ENCODE data around the gene CAMTA1.
A peak's percentile ranks its signal among the peaks of the same experiment; 100 is the strongest.

Gene CAMTA1

DNA sequence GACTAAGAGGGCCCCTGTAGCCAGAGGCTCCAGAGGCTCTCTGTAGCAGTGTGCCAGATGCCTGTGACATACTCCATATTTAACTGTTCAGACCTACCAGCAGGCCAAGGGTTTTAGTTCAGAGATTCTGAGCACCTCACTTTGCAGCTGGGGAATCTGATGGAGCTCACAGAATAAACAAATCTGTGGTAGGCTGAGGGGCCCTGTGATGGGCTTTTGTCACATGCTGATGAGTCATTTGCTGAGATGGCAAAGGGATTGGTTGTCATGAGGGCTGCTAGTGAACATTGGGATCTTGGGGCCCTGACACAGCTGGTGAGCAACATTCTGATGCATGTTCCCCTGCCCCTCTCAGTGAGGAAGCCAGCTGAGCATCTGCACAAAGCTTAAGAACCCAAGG, 482.2 kb downstream of the CAMTA1 start (continued):
- TF ChIP-seq ZNF335 (tag by site-specific recombination; conservative IDR thresholded peaks at IDR 0.05) (peak; percentile 49), ZBTB20 (tag by site-specific recombination; IDR thresholded peaks at IDR 0.05) (peak; percentile 82), ZBTB48 (tag by site-specific recombination; IDR thresholded peaks at IDR 0.05) (peak; percentile 56; the same call in 1 of the 2 replicates), ZNF660 (tag by site-specific recombination; IDR thresholded peaks at IDR 0.05) (peak; percentile 77), ZNF24 (tag by site-specific recombination; IDR thresholded peaks at IDR 0.05) (0 out of 2 replicates have a peak, but pooled peaks have one; percentile 35), GFI1B (tag by site-specific recombination; IDR thresholded peaks at IDR 0.05) (peak; percentile 88), ZNF366 (tag by site-specific recombination; conservative IDR thresholded peaks at IDR 0.05) (0 out of 2 replicates have a peak, but pooled peaks have one; percentile 22), ZNF701 (tag by site-specific recombination; IDR thresholded peaks at IDR 0.05) (peak; percentile 74; the same call in 1 of the 2 replicates)

DNA sequence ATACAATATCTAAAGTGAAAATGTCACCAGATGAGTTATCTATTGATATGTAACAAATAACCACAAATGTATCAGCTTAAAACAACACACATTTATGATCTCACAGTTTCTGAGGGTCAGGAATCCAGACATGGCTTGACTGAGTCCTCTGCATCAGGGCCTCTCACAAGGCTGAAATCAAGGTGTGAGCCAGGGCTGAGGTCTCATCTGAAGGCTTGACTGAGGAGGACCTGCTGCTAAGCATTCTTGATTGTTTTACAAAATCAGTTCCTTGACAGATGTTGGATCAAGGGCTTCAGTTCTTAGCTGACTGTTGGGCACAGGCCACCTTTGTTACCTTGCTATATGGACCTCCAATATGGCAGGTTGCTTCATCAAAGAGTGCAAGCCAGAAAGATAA, 483.7 kb downstream of the CAMTA1 start:
- POLR2A ChIA-PET = interaction anchor here (0.6 kb wide), 1 partner anchor 250 kb away, joined by 3 read pairs; no protein-coding TSS in a partner anchor
- TF ChIP-seq ZNF24 (tag by site-specific recombination; IDR thresholded peaks at IDR 0.05) = no peak
- TF ChIP-seq ZSCAN23 (tag by site-specific recombination; IDR thresholded peaks at IDR 0.05) = no peak
- no peak for TF ChIP-seq ZNF624 (tag by site-specific recombination; IDR thresholded peaks at IDR 0.05)
- no peak for TF ChIP-seq ZNF830 (tag by site-specific recombination; IDR thresholded peaks at IDR 0.05; ENCODE audit: low read depth)
- TF ChIP-seq SCRT2 (tag by site-specific recombination; IDR thresholded peaks at IDR 0.05) = no peak
- no peak for TF ChIP-seq ZSCAN30 (tag by site-specific recombination; IDR thresholded peaks at IDR 0.05)
- no peak for TF ChIP-seq ZNF280C (tag by site-specific recombination; IDR thresholded peaks at IDR 0.05)
- no peak for TF ChIP-seq AEBP2 (tag by site-specific recombination; IDR thresholded peaks at IDR 0.05; ENCODE audit: borderline replicate concordance)
- TF ChIP-seq ZNF133 (tag by site-specific recombination; IDR thresholded peaks at IDR 0.05) = no peak
- TF ChIP-seq GLI4 (tag by site-specific recombination; IDR thresholded peaks at IDR 0.05) = no peak
- no peak for TF ChIP-seq ZNF366 (tag by site-specific recombination; conservative IDR thresholded peaks at IDR 0.05)
- H3K9me3 ChIP-seq (ENCODE audit: control insufficient read depth, insufficient read depth, low read depth, low read length) = no peaks in the 10 kb centered on the region
- H3K4me1 ChIP-seq (ENCODE audit: control insufficient read depth, insufficient read depth, low read length) = peaks cover 5% of the 10 kb centered on the region; the same call in 1 of the 2 replicates
- CTCF ChIA-PET = interaction anchor here (0.6 kb wide), 1 partner anchor 474 kb away, joined by 3 read pairs; no protein-coding TSS in a partner anchor
- no peaks in the 10 kb centered on the region for H3K36me3 ChIP-seq (ENCODE audit: control insufficient read depth in 2 of 2, insufficient read depth in 1 of 2, low read length in 2 of 2)
- H3K27ac ChIP-seq (ENCODE audit: extremely low read depth, low read depth, low read length) = no peak overlapping the region
- no peak overlapping the region for H3K4me3 ChIP-seq (ENCODE audit: low read depth, low read length)

- no peaks in the 10 kb centered on the region for H3K36me3 ChIP-seq (ENCODE audit: control insufficient read depth in 2 of 2, insufficient read depth in 1 of 2, low read length in 2 of 2)
- POLR2A ChIA-PET = no interaction called here
- no peaks in the 10 kb centered on the region for H3K9me3 ChIP-seq (ENCODE audit: control insufficient read depth, insufficient read depth, low read depth, low read length)
- H3K4me3 ChIP-seq (ENCODE audit: low read depth, low read length) = no peak overlapping the region
- peaks cover 5% of the 10 kb centered on the region; the same call in 1 of the 2 replicates for H3K4me1 ChIP-seq (ENCODE audit: control insufficient read depth, insufficient read depth, low read length)
- H3K27ac ChIP-seq (ENCODE audit: extremely low read depth, low read depth, low read length) = no peak overlapping the region
- CTCF ChIA-PET = no interaction called here
- no peak for TF ChIP-seq OVOL3 (tag by site-specific recombination; IDR thresholded peaks at IDR 0.05)
- no peak for TF ChIP-seq ZNF561 (tag by site-specific recombination; IDR thresholded peaks at IDR 0.05; ENCODE audit: borderline replicate concordance)
- TF ChIP-seq ZBTB44 (tag by site-specific recombination; IDR thresholded peaks at IDR 0.05) = no peak
- no peak for TF ChIP-seq PRDM2 (tag by site-specific recombination; IDR thresholded peaks at IDR 0.05; ENCODE audit: borderline replicate concordance)
- TF ChIP-seq ZNF548 (tag by site-specific recombination; IDR thresholded peaks at IDR 0.05) = no peak
- TF ChIP-seq ZNF133 (tag by site-specific recombination; IDR thresholded peaks at IDR 0.05) = peak; percentile 96
- no peak for TF ChIP-seq ZBTB17 (tag by site-specific recombination; IDR thresholded peaks at IDR 0.05)
- TF ChIP-seq HOXC10 (CRISPR knock-in tag; IDR thresholded peaks at IDR 0.05) = no peak
These were observed 484.3 kb downstream of the CAMTA1 start for GRCh38 chr1:7269525-7269924.

Data from HEK293 (cell line).